Measurements from ENCODE around the gene FANCE.
A peak's percentile ranks its signal among the peaks of the same experiment; 100 is the strongest.

Gene FANCE

DNA sequence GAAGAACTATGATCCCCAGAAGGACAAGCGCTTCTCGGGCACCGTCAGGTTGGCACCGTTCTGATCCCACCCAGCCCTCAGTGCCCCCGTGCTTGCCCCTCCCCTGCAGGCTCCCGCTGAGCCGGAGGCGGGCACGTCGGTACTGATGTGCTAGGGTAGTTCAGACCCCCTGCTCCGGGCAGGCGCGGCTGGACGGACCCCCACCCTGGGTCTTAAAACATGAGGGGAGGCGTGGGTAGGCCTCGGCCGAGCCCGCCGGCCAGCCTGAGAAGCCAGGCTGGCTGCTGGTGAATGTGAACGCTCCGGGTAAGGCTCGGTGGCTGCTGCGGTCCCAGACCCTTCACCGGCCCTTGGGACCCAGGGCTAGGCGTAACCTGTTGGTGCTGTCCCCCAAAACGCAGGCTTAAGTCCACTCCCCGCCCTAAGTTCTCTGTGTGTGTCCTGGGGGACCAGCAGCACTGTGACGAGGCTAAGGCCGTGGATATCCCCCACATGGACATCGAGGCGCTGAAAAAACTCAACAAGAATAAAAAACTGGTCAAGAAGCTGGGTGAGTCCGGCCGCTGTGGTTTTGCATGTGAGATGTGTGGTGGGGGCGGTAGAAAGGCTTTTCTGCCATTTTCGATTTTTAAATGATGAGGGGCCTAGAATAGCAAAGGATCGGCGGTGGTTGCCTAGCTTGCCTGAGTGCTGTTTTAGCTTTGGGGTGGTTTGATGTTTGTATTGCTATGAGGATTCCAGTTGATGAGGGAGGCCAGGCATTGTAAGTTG is 17.0 kb downstream of the FANCE start:
- DNase-seq, result no peak

DNA sequence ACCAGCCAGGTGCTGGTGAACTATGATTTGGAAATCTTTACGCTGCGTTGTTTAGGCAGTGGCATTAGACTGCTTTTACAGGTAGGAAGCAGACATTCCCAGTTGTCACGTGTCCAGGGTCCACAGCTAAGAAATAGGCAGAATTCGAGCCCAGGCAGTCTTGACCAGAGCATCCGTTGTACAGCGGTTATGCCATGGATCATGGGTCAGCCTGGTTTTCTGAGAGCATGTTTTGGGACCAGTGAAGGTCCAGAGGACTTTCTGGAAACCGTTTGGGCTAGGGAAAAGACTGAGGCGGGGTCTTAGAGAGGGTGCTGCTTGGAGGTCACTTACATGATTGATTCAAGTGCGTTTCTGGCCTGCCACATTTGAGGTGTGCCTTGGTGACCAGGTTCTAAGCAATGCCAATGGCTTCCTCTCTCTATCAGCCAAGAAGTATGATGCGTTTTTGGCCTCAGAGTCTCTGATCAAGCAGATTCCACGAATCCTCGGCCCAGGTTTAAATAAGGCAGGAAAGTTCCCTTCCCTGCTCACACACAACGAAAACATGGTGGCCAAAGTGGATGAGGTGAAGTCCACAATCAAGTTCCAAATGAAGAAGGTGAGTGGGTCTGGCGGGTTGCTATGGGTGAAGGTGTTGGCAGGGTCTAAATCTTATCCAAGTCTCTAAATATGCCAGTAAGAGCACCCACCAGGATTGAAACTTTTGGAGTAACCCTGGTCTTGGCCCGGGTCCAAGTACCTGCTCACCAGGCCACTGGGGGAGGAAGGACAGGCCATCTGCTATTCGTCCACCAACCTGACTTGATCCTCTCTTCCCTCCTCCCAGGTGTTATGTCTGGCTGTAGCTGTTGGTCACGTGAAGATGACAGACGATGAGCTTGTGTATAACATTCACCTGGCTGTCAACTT is 17.9 kb downstream of the FANCE start:
- DNase-seq, result no peak

DNA sequence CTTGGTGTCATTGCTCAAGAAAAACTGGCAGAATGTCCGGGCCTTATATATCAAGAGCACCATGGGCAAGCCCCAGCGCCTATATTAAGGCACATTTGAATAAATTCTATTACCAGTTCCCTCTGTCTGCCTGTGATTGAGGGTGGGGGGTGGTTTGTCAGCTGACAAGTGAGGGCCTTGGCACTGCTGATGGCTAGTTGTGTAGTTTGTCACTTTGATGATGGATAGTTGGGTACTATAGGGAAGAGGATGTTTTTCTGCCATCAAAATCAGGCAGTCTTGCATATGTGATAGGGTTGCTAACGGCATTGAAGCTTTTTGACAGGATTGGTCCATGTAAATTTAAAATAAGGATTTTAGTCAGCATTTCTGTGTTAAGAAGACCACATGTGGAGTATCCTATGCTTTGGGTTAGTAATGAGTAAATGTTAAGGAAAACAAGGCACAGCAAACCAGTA is 18.6 kb downstream of the FANCE start:
- no peak for DNase-seq

DNA sequence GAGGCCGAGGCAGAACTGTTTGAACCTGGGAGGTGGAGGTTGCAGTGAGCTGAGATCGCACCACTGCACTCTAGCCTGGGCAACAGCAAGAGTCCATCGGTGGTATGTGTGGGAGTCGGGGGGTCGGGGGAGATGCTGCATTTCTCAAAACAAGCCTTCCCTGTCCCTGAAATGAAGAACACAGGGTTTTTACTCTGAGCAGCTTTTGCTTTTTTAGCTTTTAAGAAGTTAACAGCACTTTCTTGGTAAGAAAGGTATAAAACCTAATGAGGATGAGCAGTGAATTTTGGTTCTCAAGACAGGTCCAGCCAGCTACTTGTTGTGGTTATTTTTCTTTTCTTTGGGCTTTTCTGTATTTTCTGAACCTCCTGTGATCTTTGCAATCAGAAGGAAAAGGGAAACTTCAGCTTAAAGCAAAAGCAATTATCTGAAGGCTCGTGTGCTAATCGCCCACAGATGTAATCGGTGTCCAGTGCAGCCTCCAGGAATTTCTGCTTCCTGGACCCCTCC is 19.8 kb downstream of the FANCE start:
- DNase-seq, result no peak

DNA sequence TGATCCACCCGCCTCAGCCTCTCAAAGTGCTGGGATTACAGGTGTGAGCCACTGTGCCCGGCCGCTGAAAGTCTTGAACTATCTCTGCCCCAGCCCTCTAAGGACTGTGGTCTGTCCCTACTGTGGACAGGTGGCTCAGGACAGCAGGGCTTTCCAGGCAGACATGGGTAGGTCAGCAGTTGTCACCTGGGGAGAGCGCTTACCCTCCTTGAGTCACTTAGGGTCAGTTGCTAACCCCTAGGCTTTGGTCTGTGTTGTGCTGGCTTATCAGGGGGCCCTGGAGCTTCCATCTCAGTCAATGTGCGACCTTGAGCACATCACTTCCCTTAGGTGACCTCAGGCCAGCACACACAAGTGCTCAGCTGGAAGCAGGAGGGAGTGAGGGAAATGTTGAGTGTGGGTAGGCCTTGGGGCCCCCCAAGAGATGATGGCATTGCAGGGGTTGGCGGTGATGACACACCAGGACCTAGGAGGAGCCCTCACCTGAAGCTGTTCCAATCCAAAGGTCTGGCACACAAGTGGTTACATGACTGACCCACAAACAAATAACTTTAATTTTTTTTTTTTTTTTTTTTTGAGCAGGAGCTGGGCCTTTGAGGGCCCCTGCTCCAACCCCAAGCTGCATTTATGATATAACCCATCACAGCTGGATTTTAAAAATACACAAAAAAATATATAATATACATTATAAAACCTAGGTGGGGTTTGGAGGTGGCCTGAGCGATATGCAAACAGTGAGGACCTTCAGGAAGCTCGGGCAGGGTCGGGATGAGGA is 21.1 kb downstream of the FANCE start:
- DNase-seq, result no peak

DNA sequence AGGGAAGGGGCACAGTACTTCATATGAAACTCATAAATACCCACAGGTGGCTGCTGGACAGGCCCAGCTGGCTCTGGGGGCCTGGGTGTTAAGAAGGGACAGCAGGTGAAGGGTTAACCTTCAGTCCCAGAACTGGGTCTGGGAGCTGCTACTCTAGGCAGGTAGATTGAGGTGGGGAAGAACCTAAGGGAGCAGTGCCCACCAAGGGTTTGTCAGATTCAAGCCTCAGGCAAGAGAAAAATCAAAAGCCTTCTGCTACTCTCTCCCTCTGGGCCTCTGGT is 21.7 kb downstream of the FANCE start:
- DNase-seq, result no peak

DNA sequence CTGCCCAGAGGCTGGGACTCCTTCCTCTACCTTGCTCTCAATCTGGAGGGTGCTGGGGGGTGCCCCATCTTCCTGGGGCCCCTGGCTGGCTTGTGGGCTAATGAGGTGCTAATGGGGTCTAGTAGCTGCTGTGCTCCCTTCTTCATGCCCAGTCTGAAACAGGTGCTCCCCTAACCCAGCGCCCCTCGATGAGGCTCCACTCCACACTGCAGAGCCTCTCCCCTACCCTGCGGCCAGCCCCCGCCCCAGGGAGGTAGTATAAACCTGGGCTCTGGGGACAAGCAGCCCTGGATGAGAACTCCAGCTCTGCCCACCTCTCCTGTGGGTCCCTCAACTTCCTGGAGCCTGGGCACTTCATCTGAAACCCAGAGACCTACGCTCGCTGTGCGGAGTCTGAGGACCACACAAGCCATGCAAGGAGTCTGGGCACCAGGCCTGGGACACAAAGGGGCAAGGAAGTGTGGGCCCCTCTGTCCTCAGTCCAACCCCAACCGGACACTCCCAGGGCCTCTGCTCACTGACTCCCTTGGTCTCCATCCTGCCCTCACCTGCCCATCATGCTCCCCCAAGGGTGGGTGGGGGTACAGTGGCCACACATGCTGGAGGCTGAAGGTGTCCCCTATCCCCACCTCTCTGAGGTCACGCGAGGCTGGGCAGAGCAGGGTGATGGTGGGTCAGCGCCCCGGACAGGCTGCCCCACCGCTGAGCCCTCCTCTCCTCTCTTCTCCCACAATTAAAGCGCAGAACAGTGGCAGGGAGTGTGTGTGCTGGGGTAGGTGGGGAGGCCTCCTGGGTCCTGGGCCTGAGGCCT is 22.2 kb downstream of the FANCE start:
- no peak for DNase-seq

DNA sequence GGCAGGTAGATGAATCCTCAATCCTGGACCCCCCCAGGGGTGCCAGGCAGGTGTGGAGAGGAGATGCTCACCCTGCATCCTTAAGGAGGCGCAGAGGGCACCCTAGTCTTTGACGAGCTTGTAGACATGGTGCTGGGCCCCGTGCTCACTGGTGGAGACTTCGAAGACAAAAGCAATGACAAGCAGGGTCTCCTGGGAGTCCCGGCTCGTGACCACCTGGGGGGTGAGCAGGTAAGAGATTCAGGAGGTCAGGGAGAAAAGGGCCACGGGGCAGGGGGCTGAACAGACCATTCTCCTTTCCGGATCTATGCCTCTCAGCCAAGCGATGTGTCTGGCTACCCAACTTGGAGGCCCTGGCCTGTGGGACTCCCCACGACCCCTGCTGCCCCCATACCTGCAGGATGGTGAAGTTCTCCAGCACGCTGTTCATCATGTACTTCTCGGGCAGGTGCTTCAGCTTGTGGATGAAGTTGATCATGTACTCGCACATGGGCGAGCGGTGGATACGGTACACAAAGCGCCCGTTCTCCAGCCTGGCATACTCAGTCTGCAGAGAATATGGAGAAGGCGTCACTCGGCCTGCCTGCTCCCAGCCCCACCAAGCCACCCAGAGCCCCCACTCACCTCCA is 22.9 kb downstream of the FANCE start:
- no peak for DNase-seq

DNA sequence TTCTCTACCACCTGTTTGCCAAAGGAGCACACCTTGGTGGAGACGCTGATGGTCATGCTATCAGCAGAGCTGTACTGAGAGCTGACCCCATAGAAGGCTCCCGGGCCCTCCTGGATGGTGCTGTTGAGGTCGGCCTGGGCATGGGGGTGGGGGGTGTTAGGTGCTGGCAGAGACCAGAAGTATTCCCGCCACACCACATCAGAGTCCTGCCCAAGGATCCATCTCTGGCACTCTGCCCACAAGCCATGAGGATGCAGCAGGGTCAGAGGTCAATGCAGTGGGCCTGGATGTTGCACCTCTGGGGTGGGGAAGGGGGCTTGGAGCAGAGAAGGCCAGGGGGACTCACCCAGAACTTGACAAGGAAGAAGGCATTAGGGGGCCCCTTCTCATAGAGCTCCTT is 23.4 kb downstream of the FANCE start:
- no peak for DNase-seq

DNA sequence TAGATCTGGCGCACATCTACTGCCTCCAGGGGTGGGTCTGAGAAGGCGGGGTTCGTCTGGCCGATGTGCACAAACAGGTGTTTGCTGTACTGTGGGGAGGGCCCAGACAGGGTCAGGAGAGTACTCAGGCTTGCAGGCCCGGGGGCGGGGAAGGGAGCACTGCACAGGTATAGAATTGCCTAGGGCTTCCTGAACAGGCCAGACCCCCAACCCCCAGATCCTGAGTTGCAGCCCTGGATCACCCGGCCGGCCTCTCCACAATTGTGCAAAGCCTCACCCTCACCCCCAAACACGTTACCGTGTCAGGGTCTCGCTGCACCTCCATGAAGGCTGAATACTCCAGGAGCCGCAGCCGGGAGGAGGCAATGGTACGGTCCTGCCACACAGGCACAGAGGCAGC is 23.9 kb downstream of the FANCE start:
- no peak for DNase-seq

DNA sequence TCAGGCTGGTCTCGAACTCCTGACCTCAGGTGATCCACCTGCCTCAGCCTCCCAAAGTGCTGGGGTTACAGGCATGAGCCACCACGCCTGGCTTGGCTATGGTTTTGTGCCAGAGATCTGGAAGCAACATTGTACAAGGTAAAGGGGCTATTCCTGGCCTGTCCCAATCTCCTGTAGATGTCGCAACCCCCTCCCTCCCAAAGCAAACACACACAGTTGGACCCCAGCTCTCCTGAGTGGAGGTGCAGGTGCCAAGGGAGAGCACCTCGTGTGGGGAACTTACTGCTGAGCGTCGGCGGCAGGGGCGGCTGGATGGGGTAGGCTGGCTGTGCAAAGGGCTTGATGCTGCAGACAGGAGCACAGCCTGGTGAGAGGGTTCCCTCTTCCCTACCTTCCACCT is 24.9 kb downstream of the FANCE start:
- DNase-seq, result no peak

DNA sequence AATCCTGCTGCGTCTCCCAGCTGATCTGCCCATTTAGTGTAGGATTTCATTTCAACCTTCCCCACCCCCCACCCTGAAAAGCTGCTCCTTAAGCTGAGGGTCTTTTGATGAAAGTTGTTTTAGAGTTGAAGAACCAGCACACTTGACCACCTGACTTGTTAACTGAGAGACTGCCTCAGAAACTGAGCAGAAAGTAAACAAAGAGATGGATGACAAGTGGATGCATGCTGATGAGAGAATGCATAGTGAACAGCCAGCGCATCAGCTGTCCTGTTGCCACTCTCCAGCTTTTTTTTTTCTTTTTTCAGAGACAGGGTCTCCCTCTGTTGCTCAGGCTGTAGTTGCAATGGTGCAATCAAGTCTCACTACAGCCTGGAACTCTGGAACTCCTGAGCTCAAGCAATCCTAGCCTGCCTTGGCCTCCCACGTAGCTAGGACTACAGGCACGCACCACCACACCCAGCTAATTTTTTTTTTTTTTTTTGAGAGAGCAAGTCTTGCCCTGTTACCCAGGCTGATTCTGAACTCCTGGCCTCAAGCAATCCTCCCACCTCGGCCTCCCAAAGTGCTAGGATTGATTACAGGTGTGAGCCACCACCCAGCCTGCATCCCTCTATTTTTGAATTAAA is 25.5 kb downstream of the FANCE start:
- no peak for DNase-seq

DNA sequence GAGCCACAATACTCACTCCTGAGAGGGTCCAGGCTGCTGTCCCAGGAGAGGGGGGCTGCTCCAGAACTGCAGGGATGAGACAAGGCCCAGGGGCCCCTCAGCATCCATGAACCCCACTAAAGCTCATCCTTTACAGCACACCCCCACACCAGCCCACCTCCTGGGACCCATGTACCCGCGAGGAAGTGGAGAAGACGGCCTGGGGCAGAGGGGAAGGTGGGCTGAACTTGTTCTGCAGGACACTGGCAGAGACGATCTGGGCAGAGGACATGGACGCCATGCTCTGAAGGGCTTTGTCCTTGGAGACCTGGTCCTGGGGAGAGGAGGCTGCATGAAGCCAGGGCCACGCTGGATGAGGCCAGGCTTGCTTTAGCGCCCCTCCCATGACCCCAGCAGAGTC is 26.1 kb downstream of the FANCE start:
- DNase-seq, result no peak

DNA sequence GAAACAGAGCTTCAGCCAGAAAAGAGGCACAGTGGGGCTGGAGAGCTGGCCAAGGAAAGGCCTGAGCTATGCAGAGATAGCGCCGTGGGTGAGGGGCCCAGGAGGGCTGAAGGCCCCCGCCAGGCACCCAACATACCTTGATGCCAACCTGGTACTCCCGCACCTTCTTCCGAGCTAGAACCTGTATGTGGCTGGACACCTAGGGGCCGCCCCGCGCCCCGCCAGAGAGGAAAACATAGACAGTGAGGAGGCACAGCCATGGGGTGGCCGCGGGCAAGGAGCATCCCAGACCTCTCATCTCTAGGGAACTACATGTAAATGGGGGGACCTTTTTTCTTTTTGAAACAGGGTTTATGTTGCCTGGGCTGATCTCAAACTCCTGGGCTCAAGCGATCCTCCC is 28.0 kb downstream of the FANCE start:
- no peak for DNase-seq

DNA sequence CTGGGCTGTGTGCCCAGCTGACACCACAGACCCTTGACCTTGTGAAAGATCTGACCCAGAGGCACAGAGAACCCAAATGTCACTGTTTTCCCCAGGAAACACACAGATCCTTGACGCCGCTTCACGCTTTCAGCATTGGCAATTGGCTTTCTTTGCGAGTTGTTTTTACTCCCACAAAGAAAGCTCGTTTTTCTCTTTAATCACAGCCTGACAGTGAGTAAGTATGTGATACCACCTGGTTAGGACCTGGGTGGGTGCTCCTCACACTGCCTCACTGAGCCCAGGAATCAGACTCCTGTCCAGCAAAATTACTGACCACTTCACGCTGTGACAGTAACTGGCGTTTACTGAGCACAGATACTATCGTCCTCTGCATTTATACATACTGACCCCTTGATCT is 29.1 kb downstream of the FANCE start:
- DNase-seq, result no peak

DNA sequence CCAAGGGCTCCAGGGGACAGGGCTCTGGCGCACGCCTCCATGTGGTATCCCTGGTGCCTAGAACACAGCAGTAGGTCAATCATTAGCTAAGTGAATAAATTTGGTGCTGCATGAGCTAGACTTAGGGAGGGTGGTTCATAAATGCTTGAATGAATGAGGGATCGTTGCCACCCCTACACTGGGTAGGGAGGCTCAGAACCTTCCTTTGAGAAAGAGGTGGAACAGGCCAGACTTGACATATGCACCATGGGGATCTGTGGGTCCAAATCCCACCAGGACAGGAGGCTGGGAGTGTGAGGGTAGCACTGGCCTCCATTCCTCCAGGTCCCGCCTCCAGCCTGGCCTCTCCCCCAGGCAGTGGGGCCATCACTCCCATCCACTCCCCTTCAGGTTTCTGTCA is 30.9 kb downstream of the FANCE start:
- no peak for DNase-seq

DNA sequence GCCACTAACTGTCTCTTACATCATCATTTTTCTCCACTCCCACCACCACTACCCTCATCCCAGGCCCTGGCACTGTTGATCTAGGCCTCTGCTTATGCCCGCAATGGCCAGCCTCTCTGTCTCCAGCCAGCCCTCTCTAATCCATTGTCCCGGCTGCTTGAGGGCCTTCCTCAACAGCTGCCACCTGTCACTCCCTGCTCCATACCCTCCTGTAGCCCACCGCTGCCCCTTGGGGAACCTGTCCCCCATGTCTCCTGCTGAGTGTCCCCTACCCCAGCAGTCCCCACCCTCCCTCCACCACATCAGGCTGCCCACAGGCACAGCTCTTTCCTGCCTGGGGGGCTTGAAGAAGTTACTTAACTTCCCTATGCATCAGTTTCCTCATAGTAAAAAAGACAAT is 31.4 kb downstream of the FANCE start:
- DNase-seq, result no peak

DNA sequence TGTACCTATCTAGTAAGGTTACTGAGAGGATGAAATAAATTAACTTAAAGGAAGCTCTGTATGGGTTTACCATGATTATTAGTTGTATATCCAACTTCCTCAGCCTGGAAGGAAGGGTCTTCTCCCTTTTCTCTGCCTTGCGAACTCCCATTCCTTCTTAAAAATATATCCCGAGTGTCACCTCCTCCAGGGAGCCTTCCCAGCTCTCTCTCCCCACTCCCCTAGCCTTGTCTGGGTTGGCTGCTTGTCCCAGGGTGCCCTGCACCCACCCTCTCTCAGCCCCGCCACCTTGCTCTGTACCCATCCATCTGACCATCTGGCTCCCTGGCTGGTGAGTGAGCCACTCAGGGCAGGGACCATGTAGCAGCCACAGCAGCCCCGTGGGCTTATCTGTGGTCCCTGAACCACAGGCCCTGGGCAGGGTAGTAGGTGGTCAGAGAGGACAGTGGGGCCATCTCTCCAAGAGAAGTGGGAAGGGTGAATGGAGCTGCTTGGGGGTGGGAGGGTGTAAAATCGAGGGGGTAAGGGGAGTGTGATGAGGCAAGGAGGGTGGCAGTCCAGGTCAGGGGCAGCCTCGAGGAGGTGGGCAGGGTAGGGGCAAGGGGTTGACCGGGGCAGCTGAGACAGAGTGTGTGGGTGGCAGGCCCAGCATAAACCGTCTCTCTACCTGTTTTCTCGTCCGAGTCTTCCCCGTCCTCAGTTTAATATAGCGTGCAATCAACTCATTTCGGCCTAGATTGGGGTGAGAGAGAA is 31.9 kb downstream of the FANCE start:
- no peak for DNase-seq

DNA sequence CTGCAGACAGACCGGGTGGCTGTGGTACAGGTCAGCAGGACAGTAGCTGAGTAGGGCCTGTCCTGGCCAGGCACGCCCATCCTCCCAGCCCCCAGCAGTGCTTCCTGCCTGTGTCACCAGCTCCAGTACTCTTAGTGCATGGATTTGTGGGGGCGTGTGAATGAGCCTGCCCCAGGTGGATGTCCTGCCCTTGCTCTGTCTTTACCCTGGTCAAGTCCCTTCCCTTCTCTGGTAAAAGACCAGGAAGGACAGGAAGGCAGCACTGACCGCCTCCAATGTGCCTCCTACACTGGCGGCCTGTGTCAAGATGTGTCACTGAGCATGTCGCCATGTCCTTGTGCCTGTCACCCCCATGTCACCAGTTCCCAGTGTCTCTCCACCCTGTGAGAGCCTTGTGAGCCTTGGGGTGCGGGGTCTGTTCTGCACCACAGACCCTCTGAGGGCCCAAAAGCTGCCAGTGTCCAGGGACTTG is 32.8 kb downstream of the FANCE start:
- no peak for DNase-seq

DNA sequence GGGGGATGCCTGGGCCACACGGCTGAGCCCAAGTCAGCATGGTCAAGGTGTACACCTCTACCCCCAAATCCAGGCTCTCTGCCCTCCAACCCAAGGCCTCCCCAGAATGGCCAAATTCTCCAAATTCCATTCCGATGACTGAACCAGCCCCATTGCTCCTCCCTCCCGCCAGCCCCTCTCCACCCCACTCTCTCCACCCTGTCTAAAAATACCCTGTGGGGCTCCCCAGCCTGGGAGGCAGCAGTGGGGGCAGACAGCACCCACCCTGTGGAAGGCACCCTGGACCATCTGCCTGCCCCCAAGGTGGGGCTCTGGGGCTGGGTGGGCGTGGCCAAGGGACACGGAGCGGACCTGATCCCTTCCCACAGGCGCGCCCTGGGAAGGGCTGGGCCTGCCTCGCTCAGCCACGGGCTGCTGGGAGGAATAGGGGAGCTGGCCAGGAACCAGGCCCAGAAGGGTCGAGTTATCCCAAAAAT is 33.3 kb downstream of the FANCE start:
- peak; percentile 80 for DNase-seq
